ENCODE data around the gene LGALS12.
"Not testable (repeated sequence)": the region's sequence is repeated elsewhere in the genome, so short reads cannot be mapped to it uniquely, and the experiment has no call there.

LGALS12 gene

DNA sequence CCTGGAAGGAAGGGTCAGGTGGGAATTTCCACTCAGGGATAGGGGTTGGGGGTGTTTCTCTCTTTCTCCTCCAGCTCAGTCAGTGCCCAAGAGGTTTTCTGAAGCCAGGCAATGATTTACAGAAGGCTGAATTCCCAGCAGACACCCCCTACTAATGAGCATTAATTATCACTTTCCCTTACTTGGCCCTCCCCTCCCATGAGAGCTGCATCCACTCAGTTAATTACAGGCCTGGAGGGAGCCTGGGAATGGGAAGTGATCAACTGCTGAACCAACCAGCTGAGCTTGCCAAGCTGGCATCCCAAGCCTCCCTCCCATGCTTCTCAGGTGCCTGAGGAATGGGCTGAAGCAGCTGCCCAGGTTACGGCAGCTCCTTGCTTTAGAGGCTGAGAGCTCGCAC lies 992 bp downstream of the LGALS12 start:
- no peak for DNase-seq

DNA sequence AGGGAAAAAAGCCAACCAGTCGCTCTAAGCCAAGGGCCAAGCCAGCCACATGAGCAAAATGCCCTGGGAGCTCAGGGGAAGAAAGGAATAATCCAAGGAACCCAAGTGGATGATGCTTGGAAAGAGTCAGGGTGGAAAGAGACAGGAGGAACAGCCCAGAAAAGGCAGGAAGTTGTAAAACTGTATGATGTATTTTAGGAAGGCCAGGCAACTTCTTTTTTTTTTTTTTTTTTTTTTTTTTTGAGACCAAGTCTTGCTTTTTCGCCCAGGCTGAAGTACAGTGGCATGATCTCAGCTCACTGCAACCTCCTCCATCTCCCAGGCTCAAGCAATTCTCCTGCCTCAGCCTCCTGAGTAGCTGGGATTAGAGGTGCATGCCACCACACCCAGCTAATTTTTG lies 1.6 kb downstream of the LGALS12 start:
- no peak for DNase-seq

DNA sequence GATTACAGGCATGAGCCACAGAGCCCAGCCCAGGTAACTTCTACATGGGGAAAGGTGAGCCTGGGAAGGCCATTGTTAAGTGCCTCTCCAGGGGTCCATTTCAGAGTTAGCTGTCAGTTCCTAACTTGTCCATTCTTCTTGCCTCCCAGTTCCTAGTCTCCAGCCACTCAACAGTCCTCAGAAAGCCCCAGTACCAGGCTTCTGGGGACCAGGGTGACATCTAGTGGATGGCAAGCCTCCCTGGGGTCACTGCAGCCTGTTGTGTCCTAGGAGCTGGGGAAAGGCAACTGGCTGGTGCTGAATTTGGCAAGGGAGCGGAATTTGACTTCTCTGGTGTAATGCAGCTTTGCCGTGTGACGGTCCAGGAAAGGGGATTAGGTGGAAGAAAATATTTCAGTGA lies 2.1 kb downstream of the LGALS12 start:
- DNase-seq: peak; percentile 43

DNA sequence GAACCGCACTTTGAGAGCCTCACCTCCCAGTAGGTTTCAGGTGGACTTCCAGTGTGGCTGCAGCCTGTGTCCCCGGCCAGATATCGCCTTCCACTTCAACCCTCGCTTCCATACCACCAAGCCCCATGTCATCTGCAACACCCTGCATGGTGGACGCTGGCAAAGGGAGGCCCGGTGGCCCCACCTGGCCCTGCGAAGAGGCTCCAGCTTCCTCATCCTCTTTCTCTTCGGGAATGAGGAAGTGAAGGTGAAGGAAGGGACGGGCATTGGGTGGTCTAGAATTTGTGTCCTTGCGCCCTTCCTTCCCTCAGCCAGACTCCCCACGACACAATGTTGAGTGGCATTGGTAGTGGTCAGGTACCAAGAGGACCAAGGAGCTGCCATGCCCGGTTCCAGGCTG lies 2.9 kb downstream of the LGALS12 start:
- no peak for DNase-seq

GRCh38 chr11:63510360-63511047 lies 4.6 kb downstream of the LGALS12 start:
- no peak for DNase-seq

- no peak for DNase-seq
These were observed 5.3 kb downstream of the LGALS12 start for GRCh38 chr11:63511048-63511748.

DNA sequence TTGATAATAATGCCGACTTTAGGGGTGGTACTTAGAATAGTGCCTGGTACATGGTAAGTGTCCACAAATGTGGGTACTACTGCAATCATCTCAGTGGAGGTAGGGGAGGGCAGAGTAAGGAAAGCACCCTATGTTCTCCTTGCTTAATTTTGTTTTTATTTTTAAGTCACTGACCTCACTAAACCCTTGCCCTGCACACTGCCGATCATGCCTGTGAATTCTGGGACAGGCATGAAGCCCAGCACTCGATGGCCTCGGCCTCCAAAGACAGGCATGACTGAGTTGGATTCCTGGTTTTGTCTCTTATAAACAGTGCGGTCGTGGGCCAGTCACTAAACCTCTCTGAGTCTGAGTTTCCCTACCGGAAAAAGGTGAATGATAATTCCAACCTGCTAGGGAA lies 6.9 kb downstream of the LGALS12 start:
- no peak for DNase-seq

DNA sequence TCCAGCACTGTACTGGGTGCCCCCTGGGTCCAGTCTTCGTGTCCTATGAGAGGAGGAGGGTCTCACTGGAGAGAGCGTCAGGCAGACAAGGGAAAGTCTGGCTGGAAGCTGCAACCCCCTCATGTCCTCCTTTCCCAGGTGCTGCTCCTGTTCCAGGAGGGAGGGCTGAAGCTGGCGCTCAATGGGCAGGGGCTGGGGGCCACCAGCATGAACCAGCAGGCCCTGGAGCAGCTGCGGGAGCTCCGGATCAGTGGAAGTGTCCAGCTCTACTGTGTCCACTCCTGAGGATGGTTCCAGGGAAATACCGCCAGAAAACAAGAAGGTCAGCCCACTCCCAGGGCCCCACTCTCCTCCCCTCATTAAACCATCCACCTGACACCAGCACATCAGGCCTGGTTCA lies 10.2 kb downstream of the LGALS12 start:
- DNase-seq: no peak

DNA sequence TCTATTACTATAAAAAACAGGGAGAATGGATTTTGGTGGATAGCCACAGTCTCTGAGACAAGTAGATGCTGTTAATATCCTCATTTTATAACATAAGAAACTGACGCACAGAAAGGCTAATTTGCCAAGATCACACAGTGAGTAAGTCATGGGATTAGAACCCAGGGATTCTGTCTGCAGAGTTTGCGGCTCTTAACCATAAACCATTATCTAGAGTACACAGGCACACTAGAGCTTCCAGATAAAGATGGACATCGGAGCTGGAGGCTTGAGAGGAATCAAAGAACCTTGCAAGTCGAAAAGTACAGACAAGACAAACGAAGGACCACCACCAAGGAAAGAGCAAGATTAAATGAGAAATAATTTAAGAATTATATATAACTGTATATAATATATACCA lies 11.3 kb downstream of the LGALS12 start:
- DNase-seq: no peak

DNA sequence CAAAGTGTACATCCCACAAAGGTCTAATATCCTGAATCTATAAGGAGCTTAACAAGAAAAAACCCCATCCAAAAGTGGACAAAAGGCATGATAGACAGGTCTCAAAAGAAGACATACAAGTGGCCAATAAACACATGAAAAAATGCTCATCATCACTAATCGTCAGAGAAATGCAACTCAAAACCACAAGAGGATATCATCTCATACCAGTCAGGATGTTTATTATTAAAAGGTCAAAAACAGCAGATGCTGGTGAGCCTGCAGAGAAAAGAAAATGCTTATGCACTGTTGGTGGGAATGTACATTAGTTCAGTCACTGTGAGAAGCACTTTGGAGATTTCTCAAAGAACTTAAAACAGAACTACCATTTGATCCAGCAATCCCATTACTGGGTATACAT lies 12.7 kb downstream of the LGALS12 start:
- no peak for DNase-seq

DNA sequence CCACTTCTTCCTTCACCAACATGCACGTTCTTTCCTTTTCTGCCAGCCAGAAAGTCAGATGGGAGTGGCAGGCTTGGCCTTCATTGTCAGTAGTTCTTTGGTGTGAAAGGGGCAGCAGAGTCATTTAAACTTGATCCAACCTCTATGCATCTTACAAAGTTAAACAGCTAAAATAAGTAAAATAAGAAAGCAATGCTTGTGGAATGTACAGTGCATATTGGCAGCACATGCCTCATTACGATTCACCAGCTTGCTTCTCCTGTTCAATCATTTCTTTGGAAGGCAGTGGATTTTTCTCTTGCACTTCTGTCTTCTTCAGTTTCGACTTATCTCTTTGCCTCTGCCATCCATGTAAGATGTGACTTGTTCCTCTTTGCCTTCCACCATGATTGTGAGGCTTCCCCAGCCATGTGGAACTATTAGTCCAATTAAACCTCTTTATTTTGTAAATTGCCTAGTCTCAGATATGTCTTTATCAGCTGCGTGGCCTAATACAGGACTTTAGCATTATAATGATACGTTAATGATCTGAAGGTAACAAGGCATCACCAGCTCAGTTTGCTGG lies 14.8 kb downstream of the LGALS12 start:
- DNase-seq: no peak

GRCh38 chr11:63521896-63522295 lies 16.0 kb downstream of the LGALS12 start:
- DNase-seq: no peak

- no peak for DNase-seq
These were observed 17.3 kb downstream of the LGALS12 start for GRCh38 chr11:63523151-63523550.

GRCh38 chr11:63527667-63528066 lies 21.8 kb downstream of the LGALS12 start:
- no peak for DNase-seq

DNA sequence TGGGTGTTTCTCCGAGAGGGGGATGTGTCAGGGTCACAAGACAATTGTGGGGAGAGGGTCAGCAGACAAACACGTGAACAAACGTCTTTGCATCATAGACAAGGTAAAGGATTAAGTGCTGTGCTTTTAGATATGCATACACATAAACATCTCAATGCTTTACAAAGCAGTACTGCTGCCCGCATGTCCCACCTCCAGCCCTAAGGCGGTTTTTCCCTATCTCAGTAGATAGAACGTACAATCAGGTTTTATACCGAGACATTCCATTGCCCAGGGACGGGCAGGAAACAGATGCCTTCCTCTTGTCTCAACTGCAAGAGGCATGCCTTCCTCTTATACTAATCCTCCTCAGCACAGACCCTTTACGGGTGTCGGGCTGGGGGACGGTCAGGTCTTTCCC lies 22.3 kb downstream of the LGALS12 start:
- DNase-seq: not testable (repeated sequence)

DNA sequence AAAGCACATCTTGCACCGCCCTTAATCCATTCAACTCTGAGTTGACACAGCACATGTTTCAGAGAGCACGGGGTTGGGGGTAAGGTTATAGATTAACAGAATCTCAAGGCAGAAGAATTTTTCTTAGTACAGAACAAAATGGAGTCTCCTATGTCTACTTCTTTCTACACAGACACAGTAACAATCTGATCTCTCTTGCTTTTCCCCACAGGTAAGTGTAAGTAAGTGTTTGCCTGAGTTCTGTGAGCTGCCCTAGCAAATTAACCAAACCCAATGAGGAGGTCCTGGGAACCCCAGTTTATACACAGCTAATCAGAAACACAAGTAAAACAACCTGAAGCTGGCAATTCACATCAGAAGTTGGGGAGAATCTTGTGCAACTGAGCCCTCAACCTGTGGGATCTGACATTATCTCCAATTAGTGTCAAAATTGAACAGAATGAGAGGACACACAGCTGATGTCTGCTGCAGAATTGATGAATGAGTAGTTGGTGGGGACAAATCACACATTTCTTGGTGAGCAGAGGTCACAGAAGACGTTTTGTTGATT lies 22.9 kb downstream of the LGALS12 start:
- DNase-seq: not testable (repeated sequence)

DNA sequence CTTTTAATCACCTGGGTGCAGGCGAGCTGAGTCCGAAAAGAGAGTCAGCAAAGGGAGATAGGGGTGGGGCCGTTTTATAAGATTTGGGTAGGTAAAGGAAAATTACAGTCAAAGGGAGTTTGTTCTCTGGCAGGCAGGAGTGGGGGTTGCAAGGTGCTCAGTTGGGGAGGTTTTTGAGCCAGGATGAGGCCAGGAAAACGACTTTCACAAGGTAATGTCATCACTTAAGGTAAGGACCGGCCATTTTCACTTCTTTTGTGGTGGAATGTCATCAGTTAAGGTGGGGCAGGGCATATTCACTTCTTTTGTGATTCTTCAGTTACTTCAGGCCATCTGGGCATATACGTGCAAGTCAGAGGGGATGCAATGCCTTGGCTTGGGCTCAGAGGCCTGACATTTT lies 23.5 kb downstream of the LGALS12 start:
- DNase-seq: not testable (repeated sequence)

- no peak for DNase-seq
These were observed 24.1 kb downstream of the LGALS12 start for GRCh38 chr11:63530021-63530420.

DNA sequence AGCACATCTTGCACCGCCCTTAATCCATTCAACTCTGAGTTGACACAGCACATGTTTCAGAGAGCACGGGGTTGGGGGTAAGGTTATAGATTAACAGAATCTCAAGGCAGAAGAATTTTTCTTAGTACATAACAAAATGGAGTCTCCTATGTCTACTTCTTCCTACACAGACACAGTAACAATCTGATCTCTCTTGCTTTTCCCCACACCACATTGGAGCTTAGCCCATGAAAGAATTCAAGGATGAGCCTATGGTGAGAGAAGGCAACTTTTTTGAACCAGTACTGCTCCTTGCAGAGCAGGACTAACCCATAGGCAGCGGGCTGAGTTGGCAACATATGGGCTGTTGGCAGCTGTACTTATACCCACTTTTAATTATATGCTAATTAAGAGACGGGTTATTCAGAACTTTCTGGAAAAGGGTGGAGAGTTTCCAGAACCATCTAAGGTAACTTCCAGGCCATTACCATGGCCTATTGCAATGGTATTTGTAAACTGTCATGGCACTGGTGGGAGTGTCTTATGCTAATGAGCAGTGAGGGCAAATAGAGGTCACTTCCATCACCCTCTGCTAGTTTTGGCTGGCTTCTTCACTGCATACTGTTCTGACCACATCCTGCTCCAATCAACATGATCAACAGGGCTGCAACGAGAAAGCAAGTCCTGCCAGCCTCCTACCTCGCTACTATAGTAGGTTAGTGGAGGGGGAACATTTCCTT lies 25.3 kb downstream of the LGALS12 start:
- DNase-seq: peak; percentile 74

DNA sequence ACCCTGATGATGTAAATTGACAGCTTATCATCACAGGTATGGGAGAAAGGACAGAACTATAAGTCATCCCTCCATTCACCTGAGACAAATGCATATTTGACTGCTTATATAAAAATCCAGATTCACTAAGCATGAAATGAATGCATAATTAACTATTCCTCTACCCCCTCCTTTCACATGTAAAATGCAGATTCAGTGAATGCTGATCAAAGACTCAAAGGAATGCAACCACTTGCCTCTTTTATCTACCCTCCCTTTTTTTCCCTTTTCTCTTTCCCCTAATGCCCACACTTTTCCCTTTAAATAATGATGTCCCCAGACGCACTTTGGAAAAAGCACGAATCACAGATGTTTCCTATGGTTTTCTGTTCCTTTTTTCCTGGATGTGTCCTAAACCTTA lies 26.2 kb downstream of the LGALS12 start:
- DNase-seq: no peak

- DNase-seq: no peak
These were observed 27.1 kb downstream of the LGALS12 start for GRCh38 chr11:63532799-63533475.

DNA sequence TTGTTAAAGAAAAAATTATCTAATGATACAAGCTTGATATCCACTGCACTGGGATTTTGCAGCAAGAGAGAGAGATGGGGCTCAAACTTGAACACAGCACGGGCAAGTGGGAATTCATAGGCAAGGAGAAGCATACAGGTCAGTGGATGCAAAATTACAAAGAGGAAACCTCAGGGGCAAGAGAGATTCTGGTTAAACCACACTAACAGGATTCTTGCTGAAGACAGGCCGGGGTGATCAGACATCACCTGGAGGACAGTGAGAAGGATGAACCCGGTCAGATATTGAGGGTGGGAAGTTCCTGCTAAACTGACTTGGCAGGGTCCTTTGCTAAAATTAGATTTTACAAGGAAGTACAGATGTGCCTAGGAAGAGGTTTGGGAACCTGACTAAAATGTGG lies 28.2 kb downstream of the LGALS12 start:
- no peak for DNase-seq

- DNase-seq: no peak
These were observed 29.1 kb downstream of the LGALS12 start for GRCh38 chr11:63534895-63535461.
